Caki2 (cell line): ENCODE results near the gene AFAP1. TPM values are rescaled to one million over a fixed set of nuclear protein-coding genes. Genes with fewer than 3 reads are reported as not detected.

Experiments
- DNase-seq: peaks from one replicate; pipeline ENCODE4 v3.0.0-alpha.2; 2015; ENCODE audit warnings: low read depth
- in situ Hi-C: cut with HindIII; loops from 2 replicates; pipeline ENCODE4 v1.10.0; 2016; ENCODE audit warnings: low sequenced_read_pairs, low pct_unique_long_range_greater_than_20kb, mixed read lengths
- total RNA-seq: library from RNA; depleted of rRNA; stranded (reverse); fragments of >200 nt; shearing (Covaris generic); gene quantifications from 2 replicates; pipeline ENCODE4 v1.2.3, GENCODE V29; 2014; ENCODE audit warnings: low replicate concordance

AFAP1 gene
- total RNA-seq, 1 experiment from 2014 or later, result 16.1 TPM

GRCh38 chr4:7863911-7864681, 75.6 kb downstream of the AFAP1 start:
- DNase-seq, result no peak

GRCh38 chr4:7862561-7863192, 77.0 kb downstream of the AFAP1 start:
- DNase-seq, result no peak
- in situ Hi-C loops, result no loop called here

More at GRCh38 chr4:7863911-7864681, 75.6 kb downstream of the AFAP1 start:
- in situ Hi-C loops, result no loop called here

GRCh38 chr4:7861440-7861881, 78.2 kb downstream of the AFAP1 start:
- in situ Hi-C loops, result no loop called here
- DNase-seq, result peak; percentile 51

- in situ Hi-C loops, result no loop called here
- DNase-seq, result no peak
Observed at GRCh38 chr4:7860600-7861163, 79.0 kb downstream of the AFAP1 start.

GRCh38 chr4:7859326-7859725, 80.3 kb downstream of the AFAP1 start:
- in situ Hi-C loops, result no loop called here

GRCh38 chr4:7858498-7858897, 81.2 kb downstream of the AFAP1 start:
- DNase-seq, result no peak
- in situ Hi-C loops, result no loop called here

More at GRCh38 chr4:7859326-7859725, 80.3 kb downstream of the AFAP1 start:
- no peak for DNase-seq

- in situ Hi-C loops, result no loop called here
- DNase-seq, result no peak
Observed at GRCh38 chr4:7857993-7858392, 81.7 kb downstream of the AFAP1 start.

GRCh38 chr4:7857238-7857701, 82.4 kb downstream of the AFAP1 start:
- DNase-seq, result no peak
- in situ Hi-C loops, result no loop called here

GRCh38 chr4:7855731-7856130, 83.9 kb downstream of the AFAP1 start:
- in situ Hi-C loops, result no loop called here
- no peak for DNase-seq

GRCh38 chr4:7854697-7855370, 84.8 kb downstream of the AFAP1 start:
- in situ Hi-C loops, result no loop called here
- no peak for DNase-seq

GRCh38 chr4:7854216-7854615, 85.4 kb downstream of the AFAP1 start:
- in situ Hi-C loops, result no loop called here
- DNase-seq, result no peak

GRCh38 chr4:7853271-7853670, 86.4 kb downstream of the AFAP1 start:
- DNase-seq, result no peak

GRCh38 chr4:7852568-7853185, 87.0 kb downstream of the AFAP1 start:
- in situ Hi-C loops, result no loop called here
- DNase-seq, result peak; percentile 68

More at GRCh38 chr4:7853271-7853670, 86.4 kb downstream of the AFAP1 start:
- in situ Hi-C loops, result no loop called here

GRCh38 chr4:7850489-7850888, 89.2 kb downstream of the AFAP1 start:
- in situ Hi-C loops, result no loop called here
- DNase-seq, result no peak

- in situ Hi-C loops, result no loop called here
- no peak for DNase-seq
Observed at GRCh38 chr4:7847206-7847605, 92.5 kb downstream of the AFAP1 start.

- DNase-seq, result no peak
- in situ Hi-C loops, result no loop called here
Observed at GRCh38 chr4:7845493-7846128, 94.0 kb downstream of the AFAP1 start.

- in situ Hi-C loops, result no loop called here
Observed at GRCh38 chr4:7844594-7844991, 95.1 kb downstream of the AFAP1 start.

More at GRCh38 chr4:7844594-7844991, 95.1 kb downstream of the AFAP1 start:
- no peak for DNase-seq
